SK-N-DZ (cell line): Measurements from ENCODE around the gene DNAH8.
A peak's percentile ranks its signal among the peaks of the same experiment; 100 is the strongest.

Experiments
- DNase-seq: peaks from one replicate; pipeline ENCODE4 v3.0.0-alpha.2; 2015; ENCODE audit warnings: low spot score

DNAH8 gene

DNA sequence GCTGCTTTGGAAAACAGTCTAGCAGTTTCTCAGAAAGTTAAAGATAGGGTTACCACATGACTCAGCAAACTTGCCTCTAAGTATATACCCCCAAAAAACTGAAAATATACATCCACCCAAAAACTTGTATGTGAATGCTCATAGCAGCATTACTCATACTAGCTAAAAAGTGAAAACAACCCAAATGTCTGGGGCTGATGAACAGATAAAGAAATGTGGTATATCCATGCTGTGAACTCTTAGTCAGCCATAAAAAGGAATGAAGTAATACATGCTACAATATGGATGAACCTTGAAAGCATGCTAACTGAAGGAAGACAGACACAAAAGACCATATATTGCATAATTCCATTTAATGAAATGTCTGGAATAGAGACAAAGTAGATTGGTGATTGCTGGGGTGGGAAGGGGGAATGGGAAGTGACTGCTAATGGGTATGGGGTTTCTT, 253.6 kb downstream of the DNAH8 start:
- no peak for DNase-seq

DNA sequence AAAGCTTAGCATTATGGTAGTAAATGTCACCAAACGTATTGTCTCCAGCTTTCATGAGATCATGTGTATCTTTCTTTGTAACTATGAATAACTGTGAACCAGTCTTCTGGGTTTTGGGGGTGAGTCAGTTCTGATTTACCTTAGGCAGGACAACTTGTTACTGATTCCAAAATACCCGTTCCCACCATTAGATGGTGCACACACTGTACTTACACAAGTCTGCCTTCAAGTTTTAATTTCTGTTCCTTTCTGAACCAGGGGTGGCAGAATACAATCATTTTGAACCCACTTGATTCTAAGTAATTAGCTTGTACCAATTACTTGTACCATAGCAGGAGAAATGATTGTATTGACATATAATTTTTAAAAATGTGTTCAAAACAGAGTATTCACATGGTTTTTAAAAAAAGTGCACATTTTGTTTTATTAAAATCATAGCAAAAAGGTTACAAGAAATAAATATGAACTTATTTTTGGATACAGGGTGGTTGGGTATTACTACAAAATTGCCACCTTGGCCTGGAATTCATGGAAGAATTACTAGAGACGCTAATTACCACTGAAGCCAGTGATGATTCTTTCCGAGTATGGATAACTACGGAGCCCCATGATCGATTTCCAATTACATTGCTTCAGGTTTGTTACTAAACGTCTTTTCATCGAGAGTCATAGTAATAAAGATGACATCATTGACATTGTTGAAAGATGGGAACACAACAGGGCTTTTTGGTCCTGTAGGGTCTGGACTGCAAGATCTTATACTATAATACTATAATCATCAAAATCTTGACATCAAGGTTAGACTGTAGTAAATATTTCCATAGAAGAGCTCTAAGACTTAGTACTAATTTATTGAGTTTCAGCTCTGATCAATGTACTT, 258.3 kb downstream of the DNAH8 start:
- DNase-seq: peak; percentile 17

DNA sequence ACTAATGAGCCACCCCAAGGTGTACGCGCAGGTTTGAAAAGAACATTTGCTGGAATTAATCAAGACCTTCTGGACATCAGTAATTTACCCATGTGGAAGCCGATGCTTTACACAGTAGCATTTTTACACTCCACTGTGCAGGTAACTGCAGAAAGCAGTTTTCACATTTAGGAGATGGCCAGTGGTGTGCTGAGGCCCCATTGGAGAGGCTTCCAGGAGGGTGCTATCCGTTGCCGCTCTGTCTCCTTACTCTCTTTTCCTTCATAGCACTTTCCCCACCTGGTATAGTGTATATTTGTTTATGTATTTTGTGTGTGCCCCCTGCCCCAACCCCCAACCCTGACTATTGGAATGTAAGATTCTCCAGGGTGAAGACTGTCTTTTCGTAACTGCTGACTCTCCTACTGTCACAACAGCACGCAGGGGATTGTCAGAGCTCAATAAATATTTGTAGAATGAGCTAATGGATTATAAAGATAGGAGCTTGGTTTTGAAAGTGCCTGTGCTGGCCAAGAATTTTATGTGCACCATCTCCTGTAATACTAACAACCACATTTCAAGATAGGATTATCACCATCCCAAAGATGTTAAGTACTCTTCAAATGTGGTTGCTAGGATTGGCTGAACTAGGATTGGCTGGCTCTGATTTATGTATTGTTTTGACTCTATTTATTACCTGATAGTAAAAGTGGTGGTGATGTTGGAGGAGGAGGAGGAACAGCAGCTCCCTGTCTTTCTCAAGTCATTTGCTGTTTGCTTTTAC, 259.5 kb downstream of the DNAH8 start:
- no peak for DNase-seq

DNA sequence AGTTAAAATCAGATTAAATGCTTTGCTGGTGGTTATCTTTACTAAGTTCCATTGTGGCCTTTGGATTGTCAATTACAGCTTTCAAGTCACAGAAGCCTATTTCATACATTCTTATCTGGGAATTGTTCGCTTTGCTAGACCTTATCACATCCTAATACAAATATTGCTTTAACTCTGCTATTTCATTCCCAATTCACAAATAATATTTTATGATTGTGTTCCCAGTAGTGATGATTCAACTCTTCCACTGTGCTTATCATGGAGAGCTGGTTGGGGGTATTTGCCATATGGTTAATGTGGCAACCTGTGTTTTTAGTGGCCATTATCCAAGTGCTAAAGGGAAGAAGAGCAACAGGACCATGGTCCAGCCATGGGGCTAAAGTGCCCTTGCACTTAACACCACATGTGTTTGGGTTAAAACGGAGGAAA, 260.5 kb downstream of the DNAH8 start:
- no peak for DNase-seq

DNA sequence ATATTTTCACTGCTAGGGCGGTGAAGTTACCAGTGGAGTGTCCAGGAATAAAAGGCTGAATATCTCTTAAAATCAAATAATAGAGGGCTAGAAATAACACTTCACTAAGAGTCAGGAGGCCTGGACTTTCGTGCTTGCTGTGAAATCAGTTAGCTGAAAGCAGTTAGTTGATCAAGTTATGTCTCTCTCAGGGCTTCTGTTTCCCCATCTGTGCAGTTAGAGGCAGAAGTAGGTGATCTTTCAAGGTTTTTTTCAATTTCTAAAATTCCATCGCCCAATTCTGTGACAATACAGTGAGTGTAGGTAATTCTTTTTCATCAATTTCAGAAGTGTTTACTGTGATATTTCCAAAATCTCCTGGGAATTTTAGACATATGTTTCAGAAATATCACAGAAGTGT, 260.9 kb downstream of the DNAH8 start:
- DNase-seq: no peak

DNA sequence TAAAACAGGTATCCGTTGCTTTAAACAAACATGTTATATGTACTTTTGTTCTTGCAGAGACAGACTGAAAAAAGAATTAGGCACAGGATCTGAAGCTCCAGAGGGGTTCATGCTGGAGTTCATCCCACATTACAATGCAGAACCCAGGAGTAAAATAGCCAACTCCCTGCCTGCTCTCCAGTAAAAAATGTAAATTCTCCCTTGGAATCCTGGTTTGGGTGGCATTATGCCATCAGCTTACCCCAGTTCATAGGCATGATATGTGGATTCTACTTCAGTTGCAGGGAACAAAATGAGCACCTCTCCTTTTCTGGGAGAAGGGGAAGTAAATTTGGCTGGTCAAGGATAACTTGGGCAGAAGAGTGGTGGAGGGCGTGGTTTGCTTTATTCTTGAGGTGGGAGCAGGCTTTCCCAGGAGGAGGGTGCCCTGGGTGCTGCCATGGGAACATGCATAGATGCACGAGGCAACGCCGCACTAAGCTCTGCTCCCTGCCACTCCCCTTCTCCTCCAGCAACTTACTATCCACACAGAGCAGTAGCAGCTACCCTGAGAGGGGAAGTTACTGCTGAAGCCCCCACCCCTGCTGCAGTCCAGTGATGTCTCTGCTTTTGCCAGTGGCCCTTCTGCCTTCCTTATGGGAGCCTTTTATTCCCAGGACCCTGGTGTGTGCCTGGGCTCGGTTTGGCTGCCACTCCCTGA, 261.8 kb downstream of the DNAH8 start:
- DNase-seq: no peak

DNA sequence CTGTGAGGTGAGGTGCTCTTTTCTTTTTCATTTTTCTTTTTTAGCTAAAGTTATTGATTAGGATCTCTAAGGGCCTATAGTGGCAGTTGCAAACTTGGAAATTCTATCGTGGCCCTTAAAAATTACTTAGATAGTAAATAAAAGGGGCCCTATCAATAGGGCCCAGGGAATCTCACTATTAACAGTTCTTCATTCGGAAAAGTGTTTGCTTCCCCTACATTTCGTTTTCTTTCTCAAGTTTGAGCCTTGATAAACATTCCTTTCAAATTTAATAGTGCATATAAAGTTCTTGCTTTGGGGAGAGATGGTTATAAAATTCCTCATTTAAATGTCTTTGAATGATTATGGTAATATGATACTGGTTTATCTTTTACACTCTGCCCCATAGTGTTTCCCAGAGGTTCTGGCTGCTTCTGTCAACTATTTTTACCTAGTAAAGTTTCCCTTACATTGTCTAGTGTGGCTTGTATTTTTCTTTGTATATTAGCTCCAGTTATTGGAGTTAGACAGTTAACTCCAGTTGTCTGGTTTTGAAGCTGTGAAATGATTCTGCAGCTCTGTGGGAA, 263.1 kb downstream of the DNAH8 start:
- DNase-seq: no peak

DNA sequence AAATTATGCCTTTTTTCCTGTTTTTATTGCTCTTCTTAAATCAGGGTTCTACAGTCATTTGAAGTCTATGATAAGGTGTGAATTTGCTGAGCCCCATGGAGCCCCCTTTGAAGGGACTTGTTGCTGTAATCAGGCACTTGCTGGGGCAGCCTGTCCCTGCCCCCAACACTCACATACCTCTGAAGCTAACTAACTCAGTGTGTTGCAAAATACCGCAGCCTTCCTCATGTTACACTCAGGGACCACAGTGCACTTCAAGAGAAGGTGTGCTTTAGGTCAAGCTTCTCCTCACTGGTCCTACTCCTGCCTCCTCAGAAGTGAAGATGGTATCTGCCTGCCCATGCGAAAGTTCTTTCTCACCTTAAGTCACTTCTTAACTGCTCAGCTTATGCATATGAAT, 267.4 kb downstream of the DNAH8 start:
- DNase-seq: no peak

DNA sequence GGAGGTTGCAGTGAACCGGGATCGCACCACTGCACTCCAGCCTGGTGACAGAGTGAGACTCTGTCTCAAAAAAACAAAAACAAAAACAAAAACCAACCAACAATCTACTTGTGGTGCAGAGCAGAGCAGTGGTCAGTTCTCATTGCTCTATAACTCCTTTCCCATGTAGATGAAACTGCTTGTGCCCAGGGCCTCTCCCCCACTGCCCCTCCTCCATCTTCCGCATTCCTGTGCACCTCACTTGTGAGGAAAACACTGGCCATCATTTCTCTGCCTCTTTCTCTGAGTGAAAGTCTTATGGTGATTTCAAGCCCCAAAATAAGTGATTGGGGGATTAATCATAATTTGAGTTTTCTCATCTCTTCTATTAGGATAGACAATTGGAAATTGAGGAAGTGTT, 269.6 kb downstream of the DNAH8 start:
- no peak for DNase-seq

DNA sequence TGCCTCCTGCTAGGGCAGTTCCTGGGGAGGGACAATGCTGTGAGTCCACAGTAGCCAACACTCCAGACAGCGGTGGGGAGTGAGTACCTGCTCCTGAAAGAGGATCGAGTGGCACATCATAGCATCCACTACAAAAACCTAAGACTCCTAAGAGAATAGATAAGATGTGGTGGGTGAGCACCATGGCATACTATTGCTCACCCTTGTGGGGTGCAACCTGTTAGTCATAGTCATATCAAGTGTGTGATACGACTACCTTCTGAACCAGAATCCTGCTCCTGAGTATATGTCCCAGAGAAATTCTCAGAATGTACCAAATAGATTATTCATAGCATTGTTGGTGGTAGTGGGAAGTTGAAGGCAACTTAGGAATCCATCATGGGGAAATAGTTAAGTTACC, 270.7 kb downstream of the DNAH8 start:
- DNase-seq: no peak

DNA sequence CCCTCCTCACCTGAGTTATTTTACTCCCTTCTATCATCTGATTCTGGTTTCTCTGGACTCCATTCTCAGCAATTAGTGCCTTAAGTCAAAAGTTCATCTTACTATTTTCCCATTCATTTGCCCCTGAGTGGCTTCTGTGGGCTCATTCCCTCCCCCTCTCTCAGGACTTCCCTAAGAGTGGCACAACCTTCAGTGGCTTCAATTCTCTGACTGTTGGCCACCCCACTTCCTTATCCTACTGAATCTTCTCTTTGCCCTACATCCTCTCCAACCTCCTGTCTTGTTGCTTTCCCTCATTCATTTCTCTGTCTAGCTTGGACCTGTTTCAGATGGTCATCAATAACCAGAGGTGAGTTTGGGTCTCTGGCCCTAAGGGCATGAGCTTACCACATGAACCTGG, 272.4 kb downstream of the DNAH8 start:
- DNase-seq: no peak

DNA sequence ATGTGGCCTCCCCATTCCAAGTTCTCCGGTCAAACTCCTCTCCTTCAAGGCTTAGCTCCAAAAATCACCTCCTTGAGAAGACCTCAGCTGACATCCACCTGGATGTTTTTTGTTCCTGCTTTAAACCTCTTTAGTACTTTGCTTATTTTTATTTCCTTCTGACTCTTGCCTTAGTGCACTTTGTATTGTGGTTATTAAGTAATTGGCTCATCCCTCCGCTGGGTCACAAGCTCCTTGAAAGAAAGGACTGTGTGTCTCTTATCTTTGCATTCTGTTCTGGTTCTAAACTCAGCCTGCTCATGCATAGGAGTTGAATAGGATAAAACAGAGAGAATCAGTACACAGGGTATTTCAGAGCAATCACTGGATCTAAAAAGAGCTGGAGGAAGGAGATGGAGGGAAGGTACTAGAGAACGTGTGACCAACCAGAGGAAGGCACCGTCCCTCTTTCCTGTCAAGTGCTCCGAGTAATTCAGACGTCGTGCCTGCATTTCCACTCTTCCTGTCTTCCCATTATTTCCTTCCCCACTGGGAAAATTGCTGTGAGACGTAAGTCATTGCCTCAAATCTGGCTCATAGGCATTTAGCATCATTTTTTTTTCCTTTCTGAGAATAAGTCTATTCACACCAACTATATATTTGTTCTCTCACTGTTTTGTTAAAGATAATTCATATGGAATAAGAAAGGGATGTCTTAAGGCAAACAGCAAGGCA, 273.8 kb downstream of the DNAH8 start:
- DNase-seq: no peak

DNA sequence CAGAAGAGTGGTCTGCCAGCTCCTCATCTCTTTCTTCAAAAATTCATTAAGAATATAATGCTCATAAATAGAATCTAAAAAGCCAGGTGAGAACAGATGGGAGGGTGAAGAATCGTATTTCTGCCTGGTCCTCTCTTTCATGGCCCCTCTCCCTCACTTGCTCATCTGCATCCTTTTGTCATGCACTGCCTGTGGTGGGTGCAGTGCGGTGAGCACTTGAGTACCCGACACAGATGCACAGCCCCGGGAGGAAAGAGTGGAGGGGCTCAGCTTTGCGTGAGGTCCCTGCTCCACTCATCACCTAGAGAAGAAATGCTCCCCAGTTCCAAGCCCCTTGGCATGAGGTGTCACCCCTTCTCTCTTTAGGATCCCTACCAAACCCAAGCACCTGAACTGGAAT, 275.4 kb downstream of the DNAH8 start:
- no peak for DNase-seq

DNA sequence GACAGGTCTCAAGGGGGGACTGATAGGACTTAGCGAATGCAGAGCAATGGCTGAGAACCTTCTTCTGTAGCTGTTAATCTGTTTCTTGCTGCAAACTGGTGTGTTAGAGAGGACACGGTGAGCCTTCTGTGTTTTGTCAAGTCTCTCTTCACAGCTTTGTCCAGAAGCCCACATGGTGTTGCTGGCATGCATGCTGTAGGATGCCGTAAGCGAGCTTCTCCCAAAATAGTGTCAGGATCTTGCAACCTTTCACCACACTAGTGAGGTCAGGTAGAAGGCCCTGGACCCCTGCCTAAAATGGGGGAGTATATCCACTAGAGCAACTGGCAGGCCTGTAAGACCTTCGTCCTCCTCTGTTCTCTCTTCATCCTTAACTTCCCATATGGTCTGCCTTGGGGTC, 281.6 kb downstream of the DNAH8 start:
- no peak for DNase-seq

DNA sequence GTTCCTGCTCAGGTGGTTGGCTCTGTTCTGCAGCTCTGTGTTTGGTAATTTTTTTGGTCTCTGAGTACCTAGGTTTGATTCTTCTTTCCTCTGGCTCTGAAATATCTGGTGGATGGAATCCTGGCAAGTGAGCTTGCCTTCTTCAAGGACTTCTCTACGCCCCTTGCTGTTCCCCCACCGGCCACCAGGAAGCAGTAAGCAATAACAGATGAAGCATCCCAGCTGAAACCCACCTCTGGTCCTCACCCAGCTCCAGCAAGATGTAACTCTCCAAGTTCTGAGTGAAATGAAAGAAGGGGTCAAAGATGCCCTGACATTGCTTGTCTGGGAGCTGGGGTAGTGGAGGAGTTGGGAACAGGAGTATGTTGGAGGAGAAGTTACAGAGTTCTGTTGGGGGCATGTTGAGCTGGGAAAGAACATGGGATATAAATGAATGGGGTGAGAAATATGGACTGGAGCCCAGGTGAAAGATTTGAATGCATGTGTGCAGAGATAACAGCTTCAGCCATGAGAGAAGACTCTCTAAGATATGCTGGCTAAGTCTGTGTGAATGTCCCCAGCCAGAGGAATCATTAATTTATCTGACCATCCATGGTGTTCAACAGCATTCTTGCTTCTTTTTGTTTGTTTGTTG, 282.1 kb downstream of the DNAH8 start:
- peak; percentile 12 for DNase-seq

DNA sequence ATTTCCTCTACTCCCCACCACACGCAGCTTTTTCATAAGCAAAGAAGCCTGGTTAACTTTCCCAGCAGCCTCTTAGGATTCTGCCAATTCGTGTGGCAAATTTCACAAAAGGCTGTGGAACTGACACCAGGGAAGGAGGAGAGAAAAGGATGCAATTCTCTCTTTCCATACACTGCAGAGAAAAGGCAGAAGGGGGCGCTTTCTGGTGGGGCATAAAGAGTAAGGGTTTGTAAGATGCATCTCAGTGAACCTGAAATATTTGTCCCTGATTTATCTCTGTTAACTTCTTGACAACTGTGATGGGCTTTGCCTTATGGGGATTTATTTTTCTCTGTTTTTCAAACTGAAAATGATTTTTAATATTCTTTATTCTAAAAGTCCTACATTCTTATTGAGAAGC, 288.0 kb downstream of the DNAH8 start:
- no peak for DNase-seq

DNA sequence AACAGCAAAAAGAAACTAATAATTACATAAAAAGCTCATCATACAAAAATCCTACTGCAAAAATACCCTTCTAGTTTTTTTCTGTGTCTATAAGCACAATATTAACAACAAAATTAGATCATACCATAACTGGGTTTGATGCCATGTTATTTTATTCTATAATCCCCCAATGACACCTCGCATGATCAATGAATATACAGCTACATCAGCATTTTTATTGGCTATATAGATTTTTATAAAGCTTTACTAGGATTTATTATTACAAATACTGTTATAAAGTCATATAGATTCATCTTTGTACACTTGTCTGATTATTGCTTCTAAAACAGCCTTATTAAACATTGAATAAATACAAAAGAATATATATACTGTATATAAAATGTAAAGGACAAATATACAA, 288.4 kb downstream of the DNAH8 start:
- no peak for DNase-seq

DNA sequence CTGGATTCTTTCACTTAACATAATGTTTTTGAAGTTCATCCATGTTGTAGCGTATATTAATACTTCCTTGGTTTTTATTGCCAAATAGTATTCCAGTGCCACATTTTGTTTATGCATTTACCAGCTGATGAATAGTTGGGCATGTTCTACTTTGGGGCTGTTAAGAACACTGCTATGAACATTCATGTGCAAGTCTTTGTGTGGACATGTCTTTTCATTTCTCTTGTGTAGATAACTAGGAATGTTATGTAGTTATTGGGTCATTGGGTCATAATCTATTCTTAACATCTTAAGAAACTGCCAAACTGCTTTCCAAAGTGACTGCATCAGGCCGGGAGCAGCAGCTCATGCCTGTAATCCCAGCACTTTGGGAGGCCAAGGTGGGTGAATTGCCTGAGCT, 289.7 kb downstream of the DNAH8 start:
- DNase-seq: no peak

DNA sequence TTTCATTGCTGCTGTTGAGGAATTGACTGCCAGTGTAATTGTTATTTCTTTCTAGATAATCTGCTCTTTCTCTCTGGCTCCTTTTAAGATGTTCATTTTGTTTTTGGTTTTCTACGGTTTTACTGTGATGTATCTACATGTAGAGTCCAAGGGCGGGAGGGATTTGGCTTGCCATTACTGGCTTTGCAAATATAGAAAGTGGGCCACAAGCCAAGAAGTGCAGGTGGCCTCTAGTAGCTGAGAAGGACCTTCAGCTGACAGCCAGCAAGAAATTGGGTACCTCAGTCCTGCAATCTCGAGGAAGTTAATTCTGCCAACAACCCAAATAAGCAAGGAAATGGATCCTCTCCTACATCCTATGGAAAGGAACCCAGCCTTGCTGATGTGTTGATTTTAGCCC, 290.7 kb downstream of the DNAH8 start:
- DNase-seq: no peak

DNA sequence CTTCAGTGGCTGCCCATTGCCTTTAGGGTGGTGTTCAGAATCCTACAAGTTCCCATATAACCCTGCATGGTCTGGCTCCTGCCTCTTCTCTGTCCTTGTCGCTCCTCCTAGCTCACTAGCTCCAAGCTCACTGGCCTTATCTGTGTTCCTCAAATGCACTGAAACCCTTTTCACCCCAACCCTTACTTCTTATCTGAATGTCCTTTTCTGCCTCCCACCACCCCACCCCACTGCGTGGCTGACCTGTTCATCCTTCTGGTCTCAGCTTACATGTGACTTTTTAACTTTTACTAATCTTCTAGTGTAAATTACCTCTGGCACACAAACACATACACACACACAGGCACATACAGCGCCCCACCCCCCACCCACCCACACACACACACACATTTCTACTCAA, 292.5 kb downstream of the DNAH8 start:
- DNase-seq: no peak

DNA sequence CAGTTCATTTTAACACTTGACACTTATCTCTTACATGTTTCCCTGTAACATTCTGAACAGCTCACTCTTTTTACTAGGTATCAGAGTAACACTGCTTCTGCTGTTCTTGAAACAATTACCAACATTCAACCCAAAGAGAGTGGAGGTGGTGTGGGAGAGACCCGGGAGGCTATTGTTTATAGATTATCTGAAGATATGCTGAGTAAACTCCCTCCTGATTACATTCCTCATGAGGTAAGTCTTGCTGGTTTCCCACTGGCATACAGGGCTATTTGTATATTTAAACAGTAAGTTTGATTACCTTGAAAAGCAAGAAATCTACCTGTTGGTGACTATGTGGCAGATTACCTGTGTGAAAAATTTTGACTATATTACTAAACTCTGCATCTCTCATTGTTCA, 293.6 kb downstream of the DNAH8 start:
- no peak for DNase-seq
